H1 (cell line): ENCODE results near the gene LSM4. TPM values are rescaled to one million over a fixed set of nuclear protein-coding genes. Genes with fewer than 3 reads are reported as not detected.

ENCODE experiments used
- CTCF ChIA-PET: fragments of 300-600 bp; sonication (Branson Sonifier 250); formaldehyde crosslinking; loops from one replicate; lab custom pipeline; 2021; ENCODE audit not compliant: partially characterized antibody; lab: Charles Lee
- POLR2A ChIA-PET: fragments of 300-600 bp; sonication (Branson Sonifier 250); formaldehyde crosslinking; loops from one replicate; lab custom pipeline; 2021; ENCODE audit warnings: inconsistent platforms; ENCODE audit not compliant: partially characterized antibody; lab: Charles Lee
- DNase-seq, 2 experiments: peaks; one replicate each; pipeline versions ENCODE4 v3.0.0 to v3.0.0-alpha.2; 2010 to 2022; ENCODE audit warnings: low spot score in 2 of 2, low read depth in 1 of 2, mixed read lengths in 1 of 2
- FAIRE-seq: peaks from 2 replicates; lab custom pipeline; 2011; peaks lifted over from hg19 to GRCh38; lab: Jason Lieb, UNC
- H2AFZ ChIP-seq: 2 replicates; pipeline ENCODE4 v1.8.1; 2012; ENCODE audit warnings: low read length, inconsistent platforms
- H2AK5ac ChIP-seq: 2 replicates; pipeline ENCODE4 v1.6.1; 2013; ENCODE audit warnings: low read depth, low read length
- H2BK120ac ChIP-seq: replicated peaks from 2 replicates; pipeline ENCODE3; 2013; ENCODE audit warnings: low read depth, low read length, inconsistent platforms
- H2BK12ac ChIP-seq: 2 replicates; pipeline ENCODE4 v1.6.1; 2013; ENCODE audit warnings: low read depth, low read length
- H2BK15ac ChIP-seq: 2 replicates; pipeline ENCODE4 v1.6.1; 2013; ENCODE audit warnings: low read length
- H2BK20ac ChIP-seq: 2 replicates; pipeline ENCODE4 v1.6.1; 2013; ENCODE audit warnings: low read length
- H2BK5ac ChIP-seq: 2 replicates; pipeline ENCODE4 v1.6.1; 2013; ENCODE audit warnings: low read depth, low read length
- H3K14ac ChIP-seq: 2 replicates; pipeline ENCODE4 v1.6.1; 2013; ENCODE audit warnings: inconsistent platforms; ENCODE audit not compliant: insufficient read length
- H3K18ac ChIP-seq: 2 replicates; pipeline ENCODE4 v1.6.1; 2013; ENCODE audit warnings: low read length; ENCODE audit errors: extremely low read depth
- H3K23ac ChIP-seq: 2 replicates; pipeline ENCODE4 v1.6.1; 2013; ENCODE audit warnings: inconsistent platforms; ENCODE audit not compliant: insufficient read length
- H3K23me2 ChIP-seq: 2 replicates; pipeline ENCODE4 v1.6.1; 2013; ENCODE audit warnings: low read depth, low read length
- H3K27ac ChIP-seq: 2 replicates; pipeline ENCODE4 v1.6.1; 2011; ENCODE audit warnings: low read depth, low read length, inconsistent platforms
- H3K27me3 ChIP-seq, 4 experiments: replicated peaks in 1 of 4; 1 replicate in 1 of 4; 2 replicates in 3 of 4; pipeline versions ENCODE4 v1.6.1 to v1.8.1; 2011 to 2013; ENCODE audit warnings: low read length in 3 of 4, mild to moderate bottlenecking in 3 of 4, inconsistent platforms in 2 of 4, mixed read lengths in 2 of 4, moderate library complexity in 1 of 4; ENCODE audit not compliant: control insufficient read depth in 3 of 4, insufficient read depth in 3 of 4; ENCODE audit errors: extremely low read depth in 1 of 4
- H3K36me3 ChIP-seq, 4 experiments: 2 replicates each; pipeline versions ENCODE4 v1.6.1 to v1.8.1; 2011 to 2013; ENCODE audit warnings: mild to moderate bottlenecking in 4 of 4, low read length in 3 of 4, moderate library complexity in 2 of 4, control low read depth in 1 of 4, inconsistent platforms in 1 of 4; ENCODE audit not compliant: insufficient read depth in 4 of 4, control insufficient read depth in 2 of 4
- H3K4ac ChIP-seq: replicated peaks from 2 replicates; pipeline ENCODE3; 2013; ENCODE audit warnings: low read length, low read depth, mixed read lengths, inconsistent platforms; ENCODE audit not compliant: insufficient read length
- H3K4me1 ChIP-seq, 4 experiments: replicated peaks in 1 of 4; 1 replicate in 1 of 4; 2 replicates in 3 of 4; pipeline versions ENCODE4 v1.6.1 to v1.8.1; 2011 to 2013; ENCODE audit warnings: low read length in 3 of 4, inconsistent platforms in 2 of 4, mixed read lengths in 1 of 4; ENCODE audit not compliant: insufficient read depth in 4 of 4, control insufficient read depth in 3 of 4
- H3K4me2 ChIP-seq, 2 experiments: 2 replicates each; pipeline versions ENCODE4 v1.6.1 to v1.8.1; 2011 to 2013; ENCODE audit warnings: low read depth in 2 of 2, low read length in 2 of 2, control low read depth in 1 of 2, inconsistent platforms in 1 of 2, mild to moderate bottlenecking in 1 of 2; ENCODE audit not compliant: insufficient read depth in 1 of 2
- H3K4me3 ChIP-seq, 4 experiments: fragments of 200-600, 300-600 bp in 1 of 4; sonication (generic), shearing (Covaris generic), sonication (Bioruptor Twin) in 1 of 4; 2 replicates each; pipeline versions ENCODE4 v1.5.1 to v1.8.1; 2011 to 2016; ENCODE audit warnings: low read length in 4 of 4, low read depth in 3 of 4, control low read depth in 2 of 4, inconsistent platforms in 2 of 4, mild to moderate bottlenecking in 2 of 4, mixed read lengths in 1 of 4, moderate library complexity in 1 of 4; ENCODE audit not compliant: insufficient read depth in 2 of 4; ENCODE audit errors: extremely low read depth in 1 of 4
- H3K56ac ChIP-seq: replicated peaks from 2 replicates; pipeline ENCODE3; 2013; ENCODE audit warnings: low read depth, mild to moderate bottlenecking, mixed read lengths, low read length, inconsistent platforms; ENCODE audit not compliant: insufficient read length
- H3K79me1 ChIP-seq: 2 replicates; pipeline ENCODE4 v1.6.1; 2013; ENCODE audit warnings: low read depth, low read length, control low read depth
- H3K79me2 ChIP-seq, 2 experiments: 2 replicates each; pipeline versions ENCODE4 v1.6.1 to v1.8.1; 2012 to 2013; ENCODE audit warnings: low read length in 2 of 2, mild to moderate bottlenecking in 2 of 2, inconsistent platforms in 1 of 2; ENCODE audit not compliant: insufficient read depth in 2 of 2, control insufficient read depth in 1 of 2
- H3K9ac ChIP-seq, 4 experiments: replicated peaks in 1 of 4; 1 replicate in 1 of 4; 2 replicates in 3 of 4; pipeline versions ENCODE4 v1.6.1 to v1.8.1; 2011 to 2013; ENCODE audit warnings: low read depth in 3 of 4, low read length in 3 of 4, control low read depth in 2 of 4, mild to moderate bottlenecking in 2 of 4, moderate library complexity in 2 of 4, inconsistent platforms in 1 of 4; ENCODE audit errors: extremely low read depth in 1 of 4
- H3K9me3 ChIP-seq, 2 experiments: 2 replicates each; pipeline versions ENCODE4 v1.6.1 to v1.8.1; 2012 to 2013; ENCODE audit warnings: mild to moderate bottlenecking in 2 of 2, moderate library complexity in 2 of 2, control low read depth in 1 of 2, inconsistent platforms in 1 of 2, low read depth in 1 of 2, low read length in 1 of 2, mixed read lengths in 1 of 2; ENCODE audit not compliant: insufficient read depth in 2 of 2
- H4K20me1 ChIP-seq, 2 experiments: replicated peaks in 1 of 2; 2 replicates each; pipeline versions ENCODE3 to v1.8.1; 2011 to 2013; ENCODE audit warnings: inconsistent platforms in 2 of 2, low read length in 2 of 2, mild to moderate bottlenecking in 1 of 2; ENCODE audit not compliant: insufficient read depth in 2 of 2, control insufficient read depth in 1 of 2
- H4K5ac ChIP-seq: 2 replicates; pipeline ENCODE4 v1.6.1; 2013; ENCODE audit warnings: low read length, low read depth, mixed read lengths, inconsistent platforms; ENCODE audit not compliant: insufficient read length
- H4K8ac ChIP-seq: 2 replicates; pipeline ENCODE4 v1.8.0; 2013; ENCODE audit warnings: mild to moderate bottlenecking, moderate library complexity, low read length, inconsistent platforms; ENCODE audit not compliant: insufficient read depth; ENCODE audit errors: extremely low read depth
- H4K91ac ChIP-seq: replicated peaks from 2 replicates; pipeline ENCODE3; 2013; ENCODE audit warnings: low read length, mixed read lengths, inconsistent platforms; ENCODE audit not compliant: insufficient read length
- EGR1 ChIP-seq: IDR thresholded peaks from 2 replicates; pipeline ENCODE4 v1.6.1; 2011; ENCODE audit warnings: low read depth, low read length, borderline replicate concordance
- POLR2AphosphoS5 ChIP-seq: IDR thresholded peaks from 2 replicates; pipeline ENCODE4 v1.6.1; 2011; ENCODE audit warnings: low read depth, low read length
- RFX5 ChIP-seq: IDR thresholded peaks from 2 replicates; pipeline ENCODE4 v1.6.1; 2011; ENCODE audit warnings: low read depth, low read length, improper control_type of control experiment, borderline replicate concordance
- RNF2 ChIP-seq: fragments of 200-900, 300-1000 bp; sonication (generic); IDR thresholded peaks from 2 replicates; pipeline ENCODE4 v1.7.1; 2016; ENCODE audit warnings: borderline replicate concordance, low read depth, mild to moderate bottlenecking, antibody characterized with exemption, low read length; ENCODE audit not compliant: poor library complexity, severe bottlenecking; ENCODE audit errors: missing control alignments
- SUZ12 ChIP-seq: fragments of 200-600 bp; sonication (generic); IDR thresholded peaks from 2 replicates; pipeline ENCODE4 v1.6.1; 2012; ENCODE audit warnings: mild to moderate bottlenecking, inconsistent platforms, low read length, moderate library complexity, mixed read lengths
- TEAD4 ChIP-seq: IDR thresholded peaks from 2 replicates; pipeline ENCODE4 v1.6.1; 2012; ENCODE audit warnings: low read depth, low read length, inconsistent platforms, mixed read lengths
- WGBS, 2 experiments: shearing (Covaris generic) in 1 of 2; methylation state at CpG; one replicate each; pipeline versions ENCODE4 v1.1.6 to v1.1.7; 2013 to 2015; ENCODE audit warnings: low lambda C conversion rate in 2 of 2, mixed read lengths in 2 of 2, inconsistent platforms in 1 of 2, low coverage in 1 of 2, missing lambda C conversion rate in 1 of 2; ENCODE audit not compliant: insufficient replicate concordance in 2 of 2, insufficient coverage in 1 of 2, insufficient read length in 1 of 2; ENCODE audit errors: extremely low coverage in 1 of 2, missing lambda C conversion rate in 1 of 2; 5-methylcytosine and 5-hydroxymethylcytosine counted together
- polyA plus RNA-seq, 7 experiments: library from polyadenylated mRNA; depleted of rRNA in 3 of 7; stranded (reverse) in 5 of 7; unstranded in 2 of 7; fragments of >200 nt in 5 of 7; fragments of 200-250 nt in 2 of 7; gene quantifications; 1 replicate in 5 of 7; 2 replicates in 1 of 7; 4 replicates in 1 of 7; pipeline versions ENCODE4 v1.2.1 to v1.2.3, GENCODE V29; 2011 to 2013; ENCODE audit warnings: missing spikeins in 2 of 7, mixed read lengths in 2 of 7
- total RNA-seq: library from RNA; stranded (reverse); fragmentation: NEBNext Ultra II Directional; extraction: Animal tissue kit (Norgen Biotek cat#: 25700); gene quantifications from 2 replicates; pipeline ENCODE4 v1.2.1, GENCODE V29; 2021
- TF ChIP-seq, protein P1 (sequence below): IDR thresholded peaks from 2 replicates; pipeline ENCODE4 v1.6.1; 2011; ENCODE audit warnings: low read depth, mild to moderate bottlenecking, low read length; ENCODE audit not compliant: insufficient read depth
- TF ChIP-seq, protein P2 (sequence below): IDR thresholded peaks from 2 replicates; pipeline ENCODE4 v1.6.1; 2011; ENCODE audit warnings: low read length, improper control_type of control experiment

The LSM4 gene
- total and polyA plus RNA-seq, 2 of the 8 experiments (the other 6 are each of a cell fraction or from before 2014, with no cell fraction given), result 302 to 319 TPM

- Histone ChIP-seq H3K9me3 (no peaks in the 10 kb centered on the region), H3K23me2 (peaks cover 11% of the 10 kb centered on the region), H3K36me3 (no peaks in the 10 kb centered on the region), H4K5ac (peak within 1 kb of the TSS; percentile 32), H4K91ac (no peak within 1 kb of the TSS), H2BK5ac (no peak within 1 kb of the TSS), H2BK20ac (no peak within 1 kb of the TSS), H3K79me2 (peaks cover 0 to 4% of the 10 kb centered on the region in 2 experiments; a peak in 1 of 4 replicates), H2BK15ac (no peak within 1 kb of the TSS), H3K4me3 (peak within 1 kb of the TSS; percentile 55 to 85 (median 62)), H2AFZ (no peak within 1 kb of the TSS; the same call in 1 of the 2 replicates), H4K20me1 (no peaks in the 10 kb centered on the region), H3K4ac (peak within 1 kb of the TSS; percentile 21), H3K18ac (peak within 1 kb of the TSS; percentile 78), H3K27ac (no peak within 1 kb of the TSS), H2AK5ac (peak within 1 kb of the TSS; percentile 88; the same call in 1 of the 2 replicates), H2BK120ac (no peak within 1 kb of the TSS), H3K9ac (peak within 1 kb of the TSS in 1 of 4 experiments; percentile 6; a peak in 1 of 7 replicates), H3K4me1 (peaks cover 0 to 11% (median 7%) of the 10 kb centered on the region in 4 experiments; a peak in 6 of 7 replicates), H3K23ac (no peak within 1 kb of the TSS), H3K27me3 (0 out of 7 replicates have a peak, but pooled peaks cover 0 to 2% (median 0%) of the 10 kb centered on the region in 4 experiments), H3K56ac (peak within 1 kb of the TSS; percentile 49), H3K4me2 (peak within 1 kb of the TSS; percentile 79 to 91), H3K14ac (no peak within 1 kb of the TSS), H3K79me1 (no peaks in the 10 kb centered on the region), H2BK12ac (0 out of 2 replicates have a peak within 1 kb of the TSS, but pooled peaks have one; percentile 33), H4K8ac (peak within 1 kb of the TSS; percentile 74; the same call in 1 of the 2 replicates)
- FAIRE-seq (no peak), DNase-seq (peak in 1 of 2 experiments; percentile 97)
- ChIA-PET POLR2A (interaction anchor here (1.0 to 20.2 kb wide), 10 partner anchors 16 to 107 kb away, joined by 3 to 224 read pairs (median 4); partner anchors contain the start of genes GDF15, IQCN, JUND and SSBP4), CTCF (interaction anchor here (1.0 to 5.1 kb wide), 9 partner anchors 9 to 73 kb away, joined by 3 to 73 read pairs (median 14); partner anchors contain the start of genes GDF15 and JUND)
- 12% methylated on average over 40 of the region's 69 CpGs; no CpG with 5 or more reads in 1 of the 2 experiments for WGBS, 2 experiments
- TF ChIP-seq SUZ12, result no peak
- TF ChIP-seq, protein P1, sequence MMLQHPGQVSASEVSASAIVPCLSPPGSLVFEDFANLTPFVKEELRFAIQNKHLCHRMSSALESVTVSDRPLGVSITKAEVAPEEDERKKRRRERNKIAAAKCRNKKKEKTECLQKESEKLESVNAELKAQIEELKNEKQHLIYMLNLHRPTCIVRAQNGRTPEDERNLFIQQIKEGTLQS, result no peak
- TF ChIP-seq, protein P2, sequence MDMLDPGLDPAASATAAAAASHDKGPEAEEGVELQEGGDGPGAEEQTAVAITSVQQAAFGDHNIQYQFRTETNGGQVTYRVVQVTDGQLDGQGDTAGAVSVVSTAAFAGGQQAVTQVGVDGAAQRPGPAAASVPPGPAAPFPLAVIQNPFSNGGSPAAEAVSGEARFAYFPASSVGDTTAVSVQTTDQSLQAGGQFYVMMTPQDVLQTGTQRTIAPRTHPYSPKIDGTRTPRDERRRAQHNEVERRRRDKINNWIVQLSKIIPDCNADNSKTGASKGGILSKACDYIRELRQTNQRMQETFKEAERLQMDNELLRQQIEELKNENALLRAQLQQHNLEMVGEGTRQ, result no peak
- peak; percentile 64 for TF ChIP-seq POLR2AphosphoS5
- no peak for TF ChIP-seq RNF2
- peak; percentile 47; the same call in 1 of the 2 replicates for TF ChIP-seq EGR1
- TF ChIP-seq RFX5, result no peak
- TF ChIP-seq TEAD4, result no peak
These were observed 17.5 kb upstream of the LSM4 start, which contains the start of gene PGPEP1 for GRCh38 chr19:18340190-18340989. TSS of gene PGPEP1 (plus strand) at chr19:18340598. CDS start at chr19:18340682, 84 bp downstream.
